GM20431 (cell line): ENCODE measurements around the gene BZW1.
"Not testable (repeated sequence)": the region's sequence is repeated elsewhere in the genome, so short reads cannot be mapped to it uniquely, and the experiment has no call there.

ENCODE experiments used
- in situ Hi-C: fragments of 300-500 bp; cut with MseI, MboI; formaldehyde crosslinking; loops from one replicate; pipeline ENCODE4 v1.15.0; 2020; ENCODE audit warnings: low sequenced_read_pairs; ENCODE audit not compliant: unreplicated experiment

BZW1 gene

DNA sequence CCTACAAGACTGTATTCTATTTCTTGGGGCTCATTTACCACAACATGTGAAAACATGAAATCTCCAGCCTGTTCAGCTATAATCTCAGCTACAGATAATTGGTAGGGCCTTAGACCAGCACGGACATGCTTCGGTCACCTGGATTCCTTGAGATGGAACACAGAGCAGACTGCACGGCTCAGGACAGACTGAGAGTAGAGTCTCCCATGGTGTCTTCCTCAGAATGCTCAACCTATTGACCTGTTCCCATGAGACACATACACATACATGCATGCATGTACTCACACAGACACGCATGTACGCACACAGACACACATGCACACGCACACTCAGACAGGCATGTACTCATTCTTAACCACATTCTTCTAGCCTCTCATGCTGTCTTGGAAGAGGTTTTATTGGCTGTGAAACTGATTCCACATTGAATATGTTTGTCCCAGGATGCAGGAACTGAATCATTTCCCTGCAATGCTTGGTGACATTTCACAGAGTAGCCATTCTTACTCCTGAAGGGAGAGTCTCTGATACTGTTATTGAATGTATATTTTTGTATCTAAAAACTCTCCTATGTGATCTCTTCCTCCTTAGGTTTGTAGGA lies 23.5 kb upstream of the BZW1 start:
- in situ Hi-C loops: no loop called here

DNA sequence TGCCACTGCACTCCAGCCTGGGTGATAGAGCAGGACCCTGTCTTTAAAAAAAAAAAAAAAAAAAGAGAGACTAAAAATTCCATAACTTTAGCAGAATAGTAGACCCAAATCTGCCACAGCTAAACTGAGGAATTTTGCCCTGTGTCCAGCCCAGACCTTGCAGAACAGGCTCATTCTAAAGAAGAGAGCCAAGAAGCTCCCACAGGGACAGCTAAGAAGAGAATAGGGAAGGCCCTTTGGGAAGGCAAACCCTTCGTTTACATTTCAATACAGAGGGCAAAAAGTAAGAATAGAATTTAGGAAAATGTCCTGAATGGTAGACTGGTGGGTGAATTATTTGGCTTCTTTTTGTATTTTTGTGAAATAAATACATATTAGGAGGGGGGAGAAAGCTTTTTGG lies 21.5 kb upstream of the BZW1 start:
- in situ Hi-C loops: no loop called here

DNA sequence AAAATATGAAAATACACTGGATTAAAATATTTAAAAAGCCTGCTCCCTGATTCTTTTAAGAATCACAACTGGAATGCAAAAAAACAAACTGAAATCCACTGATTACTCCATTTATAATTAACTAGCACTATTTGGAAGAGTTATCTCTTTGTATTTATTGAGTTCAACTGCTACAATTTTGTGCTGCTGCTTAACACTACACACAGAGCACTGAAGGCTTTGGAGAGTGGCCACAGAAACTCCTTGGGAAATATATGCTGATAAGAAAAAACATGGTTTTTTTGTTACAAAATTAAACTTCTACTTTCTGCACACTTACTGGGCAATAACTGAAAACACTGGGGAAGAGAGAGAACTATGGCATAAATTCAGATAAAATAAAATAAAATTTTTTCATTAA lies 19.8 kb upstream of the BZW1 start:
- in situ Hi-C loops: no loop called here

DNA sequence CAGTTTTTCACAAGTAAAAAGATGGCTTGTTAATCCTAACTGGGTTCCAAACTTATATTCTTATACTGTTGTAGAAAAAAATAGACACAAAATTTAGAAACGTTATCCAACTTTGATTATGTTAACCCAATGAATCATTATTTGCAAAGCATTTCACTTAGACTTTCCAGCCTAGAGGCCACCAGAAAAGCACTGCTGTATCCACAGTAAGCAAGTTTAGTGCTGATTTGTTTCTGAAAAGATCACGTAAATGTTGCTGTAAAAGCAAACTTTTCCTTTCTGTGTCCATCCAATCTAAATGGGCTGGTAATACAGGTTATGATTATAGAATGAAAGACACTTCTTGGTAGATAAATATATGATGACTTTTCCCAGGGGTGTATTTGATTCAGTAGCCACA lies 17.6 kb upstream of the BZW1 start:
- in situ Hi-C loops: no loop called here

DNA sequence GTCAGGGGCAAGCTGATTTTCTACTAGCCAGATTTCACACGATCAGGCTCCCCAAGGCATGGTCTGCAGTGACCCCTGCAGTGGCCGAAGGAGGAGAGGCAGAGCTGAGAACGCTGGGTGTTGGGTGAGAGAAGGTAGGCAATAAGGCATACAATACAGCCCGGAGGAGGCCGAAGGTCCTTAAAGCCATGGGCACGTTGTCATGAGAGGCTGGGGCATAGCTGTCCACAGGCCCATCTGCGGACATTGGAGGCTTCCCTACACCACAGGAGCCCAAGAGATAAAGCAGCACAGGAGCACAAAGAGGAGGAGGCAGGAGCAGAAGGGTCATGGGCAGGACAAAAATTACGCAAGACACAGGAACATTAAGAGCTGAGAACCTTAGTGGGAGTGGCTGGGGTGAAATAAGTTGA lies 16.7 kb upstream of the BZW1 start:
- in situ Hi-C loops: no loop called here

DNA sequence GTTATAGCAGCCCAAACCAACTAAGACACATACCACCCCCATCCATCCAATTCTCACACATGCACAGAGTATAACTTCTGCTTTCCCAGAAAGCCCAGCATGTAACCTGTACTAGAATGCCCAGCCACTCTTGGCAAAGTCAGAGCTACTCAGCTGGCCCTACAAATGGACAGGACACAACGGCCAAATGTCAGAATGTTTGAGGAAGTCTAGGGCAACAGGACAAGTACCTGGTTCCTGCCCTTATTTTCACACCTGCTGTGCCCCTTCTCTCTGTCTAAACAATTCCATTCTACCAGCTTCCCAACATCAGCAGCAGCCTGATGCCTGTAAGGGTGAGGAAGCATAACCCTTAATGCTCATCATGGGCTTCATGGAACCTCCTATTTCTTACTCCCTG lies 15.1 kb upstream of the BZW1 start:
- in situ Hi-C loops: no loop called here

DNA sequence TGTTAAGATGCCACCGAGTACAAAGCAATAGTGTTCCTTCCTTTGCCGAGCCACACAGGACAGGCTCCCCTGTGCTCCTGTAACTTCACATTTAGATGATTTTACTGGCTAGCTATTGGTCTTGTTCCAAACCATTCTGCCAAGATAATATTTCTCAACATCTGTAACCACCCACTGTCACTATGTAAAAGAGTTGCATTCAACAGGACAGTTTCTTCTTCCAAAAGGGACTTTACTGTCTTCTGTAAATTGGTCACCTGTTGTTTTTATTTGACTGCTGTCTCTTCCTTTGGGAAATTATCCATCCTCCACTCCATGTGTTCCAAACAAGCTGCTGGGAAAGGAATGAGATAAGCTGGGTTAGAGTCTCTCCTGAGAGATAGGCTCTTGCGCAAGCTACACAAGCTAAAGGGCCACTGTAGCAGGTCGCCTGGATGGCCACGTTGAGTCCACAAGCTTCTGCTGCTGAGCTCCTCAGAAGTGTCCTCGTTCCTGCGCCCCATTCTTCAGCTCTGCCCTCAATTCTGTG lies 14.4 kb upstream of the BZW1 start:
- in situ Hi-C loops: no loop called here

DNA sequence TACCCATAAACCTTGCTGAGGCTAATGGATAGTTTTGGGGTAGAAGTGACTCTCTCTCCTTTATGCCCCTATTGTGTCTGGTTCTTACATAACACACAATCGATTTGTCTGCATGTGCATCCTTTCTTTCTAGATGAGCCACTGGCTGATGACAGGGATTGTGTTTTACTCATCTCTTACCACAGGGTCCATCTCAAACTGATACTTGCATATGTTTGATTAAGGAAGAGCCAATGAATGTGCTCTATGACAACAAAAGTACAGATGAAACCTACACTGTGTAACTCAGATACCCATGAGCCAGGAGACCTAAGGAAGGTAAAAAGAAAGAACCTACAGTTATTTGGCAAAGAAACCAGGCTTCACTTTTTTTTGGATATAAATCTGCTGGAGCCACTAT lies 13.2 kb upstream of the BZW1 start:
- in situ Hi-C loops: no loop called here

DNA sequence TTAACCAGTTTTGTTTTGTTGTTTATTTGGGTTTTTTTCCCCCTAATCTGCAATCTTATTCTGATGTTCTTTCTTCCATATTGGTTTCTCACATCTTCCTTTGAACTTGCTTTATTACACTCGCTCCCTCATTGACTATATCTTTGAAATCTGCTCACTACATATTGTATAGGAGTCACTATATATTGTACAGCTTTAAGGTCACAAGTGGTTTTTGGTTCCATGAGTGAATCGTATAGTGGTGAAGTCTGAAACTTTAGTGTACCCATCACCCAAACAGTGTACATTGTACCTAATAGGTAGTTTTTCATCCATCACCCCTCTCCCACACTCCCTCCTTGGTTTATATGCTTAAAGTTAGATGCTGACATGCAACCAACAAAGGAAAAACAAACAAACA lies 11.3 kb upstream of the BZW1 start:
- in situ Hi-C loops: no loop called here

DNA sequence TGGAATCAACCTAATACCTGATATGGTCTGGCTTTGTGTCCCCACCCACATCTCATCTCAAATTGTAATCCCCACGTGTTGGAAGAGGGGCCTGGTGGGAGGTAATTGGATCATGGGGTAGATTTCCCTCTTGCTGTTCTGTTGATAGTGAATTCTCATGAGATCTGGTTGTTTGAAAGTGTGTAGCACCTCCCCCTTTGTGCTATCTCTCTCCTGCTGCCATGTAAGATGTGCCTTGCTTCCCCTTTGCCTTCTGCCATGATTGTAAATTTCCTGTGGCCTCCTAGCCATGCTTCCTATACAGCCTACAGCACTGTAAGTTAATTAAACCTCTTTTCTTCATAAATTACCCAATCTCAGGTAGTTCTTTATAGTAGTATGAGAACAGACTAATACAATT lies 10.3 kb upstream of the BZW1 start:
- in situ Hi-C loops: not testable (repeated sequence)

DNA sequence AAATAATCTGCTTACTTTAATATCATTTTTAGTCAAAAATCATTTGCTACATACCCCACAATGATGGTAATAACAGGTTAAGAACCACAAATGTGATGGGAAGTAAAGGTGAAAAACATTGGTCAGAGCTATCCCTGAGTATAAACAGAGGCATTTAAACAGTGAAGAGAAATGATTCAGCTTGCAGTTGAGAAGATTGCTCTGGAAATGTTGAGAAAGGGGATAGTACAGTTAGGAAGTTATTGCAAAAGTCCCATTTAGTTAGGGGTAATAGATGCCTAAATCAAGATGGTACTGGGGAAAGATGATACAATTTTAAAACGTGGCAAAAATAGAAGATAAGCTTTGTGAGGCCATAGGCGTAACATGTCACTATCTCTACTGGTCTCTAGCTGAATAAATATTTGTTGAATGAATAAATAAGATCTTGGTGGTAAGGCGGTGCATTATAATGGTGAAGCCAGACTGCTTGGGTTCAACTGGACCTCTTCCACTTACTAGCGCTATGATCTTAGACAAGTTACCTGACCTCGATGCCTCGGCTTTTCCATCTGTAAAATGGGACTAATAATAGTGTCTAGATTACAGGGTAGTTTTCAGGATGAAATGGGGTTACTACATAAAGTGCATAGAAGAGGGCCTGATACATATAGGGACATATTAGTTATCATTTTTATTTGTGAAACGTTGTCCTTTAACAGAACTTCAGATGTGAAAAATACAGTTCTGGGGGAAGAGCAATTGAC lies 2.0 kb upstream of the BZW1 start:
- in situ Hi-C loops: no loop called here

DNA sequence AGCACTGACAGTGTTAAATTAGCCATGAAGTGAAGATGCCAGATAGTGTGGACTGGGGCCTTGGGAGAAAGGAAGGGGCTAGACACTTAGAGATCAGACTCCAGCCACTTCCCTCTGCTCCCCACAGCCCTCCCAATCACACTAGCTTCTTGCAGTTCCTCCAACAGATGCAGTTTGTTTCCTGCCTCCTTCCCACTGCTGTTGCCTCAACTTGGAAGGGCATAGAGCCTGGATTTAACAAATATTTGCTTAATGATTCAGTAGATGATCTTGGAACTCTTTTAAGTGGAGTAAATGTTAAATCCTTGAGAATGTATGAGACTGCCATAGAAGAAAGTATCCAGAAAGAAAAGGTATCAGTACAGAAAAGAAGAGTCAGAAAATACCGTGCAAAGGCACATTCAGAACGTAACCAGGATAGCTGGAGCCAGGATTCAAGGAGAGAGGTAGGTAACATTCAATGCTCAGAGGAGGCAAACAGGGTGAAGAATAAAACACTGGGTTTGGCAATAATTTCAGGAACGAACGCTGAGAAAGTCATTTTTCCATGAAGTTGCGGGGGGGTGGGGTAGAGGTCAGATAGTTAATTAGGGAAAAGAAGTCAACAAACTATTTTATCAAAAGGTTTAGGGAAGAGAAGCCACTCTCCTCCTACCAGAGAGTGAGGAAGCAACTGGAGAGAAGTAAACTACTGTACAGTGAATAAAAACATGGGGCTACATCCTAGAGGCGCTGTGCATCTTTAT lies 1.3 kb upstream of the BZW1 start:
- in situ Hi-C loops: no loop called here

DNA sequence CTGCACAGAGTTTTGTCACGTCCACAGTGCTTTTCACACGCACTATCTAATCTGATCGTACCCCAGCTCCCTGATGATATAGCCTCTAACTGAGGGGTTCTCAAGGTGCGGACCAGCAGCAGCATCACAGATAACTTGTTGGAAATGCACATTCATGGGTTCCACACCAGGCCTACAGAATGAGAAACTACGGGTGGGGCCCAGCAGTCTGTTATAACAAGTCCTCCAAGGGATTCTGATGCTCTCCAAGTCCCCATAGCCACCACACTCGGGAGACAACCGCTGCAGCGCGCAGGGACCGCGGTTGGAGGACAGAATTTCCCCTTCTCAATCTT lies 745 bp upstream of the BZW1 start:
- in situ Hi-C loops: no loop called here

DNA sequence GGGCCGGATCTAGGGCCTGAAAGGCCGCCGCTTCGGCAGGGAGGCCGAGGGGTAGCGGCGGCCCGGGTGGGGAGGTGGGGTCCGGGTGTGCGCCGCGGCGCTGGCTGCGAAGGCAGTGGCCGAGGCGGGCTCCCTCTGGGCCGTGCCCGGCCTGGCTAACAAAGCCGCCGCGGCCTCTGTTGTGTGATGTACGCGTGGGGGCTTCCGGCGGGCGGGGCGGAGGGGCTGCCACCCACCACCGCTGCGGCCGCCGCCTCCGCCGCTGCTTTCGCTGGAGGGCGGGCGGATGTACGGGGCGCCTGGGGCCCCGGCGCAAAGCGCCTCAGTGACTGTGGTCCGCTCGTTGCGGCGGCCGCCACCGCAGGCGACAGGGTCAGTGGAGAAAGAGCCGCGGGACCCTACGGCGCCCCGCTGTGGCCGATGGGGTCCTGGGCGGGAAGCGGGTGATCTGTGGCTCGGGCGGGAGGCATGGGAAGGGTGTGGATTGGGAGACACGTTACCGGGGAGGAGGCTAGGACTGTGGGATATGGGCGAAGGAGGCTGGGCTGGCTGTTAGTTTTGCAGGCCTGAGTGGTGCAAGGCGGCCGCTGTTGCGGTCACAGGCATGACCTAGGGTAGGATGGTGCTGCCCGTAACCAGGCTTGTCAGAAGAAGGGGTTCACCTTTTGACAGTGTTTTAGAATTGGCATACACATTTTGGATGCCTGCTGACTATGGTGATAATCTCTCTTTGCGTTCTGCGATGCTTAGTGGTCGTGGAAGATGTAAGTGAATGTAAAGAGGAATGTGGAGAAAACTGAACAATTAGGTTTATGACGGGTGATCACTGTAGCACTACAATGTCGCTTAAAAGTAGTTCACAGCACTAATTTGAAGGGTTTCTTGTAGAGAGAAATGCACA lies 662 bp downstream of the BZW1 start:
- in situ Hi-C loops: no loop called here

DNA sequence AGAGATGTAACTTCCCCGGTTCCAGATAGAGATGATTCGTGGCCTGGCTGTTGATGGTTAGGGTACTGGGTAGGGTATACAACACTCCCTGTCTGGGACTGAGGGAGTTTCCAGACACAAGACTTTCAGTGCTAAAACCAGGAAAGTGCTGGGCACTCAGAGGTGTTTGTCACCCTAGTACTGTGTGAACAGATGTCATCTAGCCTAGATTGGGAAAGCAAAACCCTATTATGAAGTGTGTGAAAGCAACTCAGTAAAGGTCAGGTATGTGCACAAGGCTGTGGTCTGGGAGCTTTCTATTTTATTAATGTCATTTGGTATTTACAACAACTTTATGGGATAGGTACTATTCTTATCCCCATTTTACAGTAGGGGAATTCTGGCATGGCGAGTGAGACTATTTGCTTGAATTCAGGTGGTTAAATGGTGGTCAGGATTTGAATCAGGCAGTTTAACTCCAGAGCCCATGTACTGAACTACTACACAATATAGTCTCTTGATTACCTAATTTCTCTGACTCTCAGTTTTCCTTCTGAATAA lies 2.6 kb downstream of the BZW1 start:
- in situ Hi-C loops: no loop called here

DNA sequence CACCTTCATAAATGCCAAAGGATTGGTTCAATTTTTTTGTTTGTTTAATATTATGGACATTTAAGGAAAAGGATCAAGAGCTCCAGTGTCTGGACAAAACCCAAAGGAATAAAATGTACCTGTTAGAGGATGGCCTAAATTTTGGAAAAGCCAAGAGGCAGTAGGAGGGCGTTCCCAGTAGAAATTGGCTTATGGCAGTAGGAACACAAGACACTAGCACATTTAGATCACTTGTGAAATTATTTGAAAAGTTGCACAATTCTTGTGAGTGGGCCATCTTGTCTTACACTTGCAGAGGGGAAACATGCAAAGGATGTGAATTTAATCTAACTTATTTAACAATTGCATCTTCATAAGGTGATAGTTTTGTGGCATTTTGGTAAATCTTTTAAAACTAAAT lies 3.2 kb downstream of the BZW1 start:
- in situ Hi-C loops: no loop called here

DNA sequence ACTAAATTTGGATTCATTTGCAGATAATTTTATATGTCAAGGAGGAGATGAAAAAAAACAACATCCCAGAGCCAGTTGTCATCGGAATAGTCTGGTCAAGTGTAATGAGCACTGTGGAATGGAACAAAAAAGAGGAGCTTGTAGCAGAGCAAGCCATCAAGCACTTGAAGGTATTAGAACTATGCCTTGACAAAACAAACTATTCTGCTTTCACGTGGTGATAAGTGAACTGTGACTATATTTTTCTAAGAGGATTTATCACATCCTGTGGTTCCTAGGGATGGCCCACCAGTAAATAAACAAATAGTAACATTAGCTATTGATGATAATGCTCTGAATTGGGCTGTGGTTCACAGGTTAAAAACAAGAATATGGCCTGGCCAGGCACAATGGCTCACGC lies 7.0 kb downstream of the BZW1 start:
- in situ Hi-C loops: not testable (repeated sequence)

DNA sequence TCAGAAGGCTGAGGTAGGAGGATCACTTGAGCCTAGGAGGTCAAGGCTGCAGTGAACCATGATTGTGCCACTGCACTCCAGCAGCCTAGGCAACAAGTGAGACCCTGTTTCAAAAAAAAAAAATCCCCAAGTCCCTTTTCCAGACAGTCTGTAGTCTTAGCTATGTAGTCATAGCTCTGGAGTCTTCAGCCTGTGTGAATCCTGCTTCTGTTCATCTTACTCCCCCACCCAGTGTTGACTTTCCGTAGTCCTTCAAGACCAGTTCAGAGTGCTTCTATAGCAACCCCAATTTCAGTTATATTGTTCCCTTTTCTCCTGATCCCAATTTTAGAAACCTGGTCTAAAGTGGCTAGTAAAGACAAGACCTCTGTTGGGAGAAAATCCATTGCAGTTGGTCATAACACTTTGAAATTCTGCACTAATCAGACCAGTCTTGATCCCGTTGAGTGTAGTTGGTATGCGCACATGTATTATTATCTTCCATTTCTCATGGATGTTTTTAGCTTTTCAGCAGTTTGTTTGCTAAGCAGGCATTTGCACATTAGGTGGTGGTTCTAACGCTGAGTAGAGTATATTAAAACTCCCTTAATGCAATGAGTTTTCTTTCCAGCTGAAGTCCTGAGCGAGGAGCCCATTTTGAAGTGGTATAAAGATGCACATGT lies 9.0 kb downstream of the BZW1 start:
- in situ Hi-C loops: no loop called here

DNA sequence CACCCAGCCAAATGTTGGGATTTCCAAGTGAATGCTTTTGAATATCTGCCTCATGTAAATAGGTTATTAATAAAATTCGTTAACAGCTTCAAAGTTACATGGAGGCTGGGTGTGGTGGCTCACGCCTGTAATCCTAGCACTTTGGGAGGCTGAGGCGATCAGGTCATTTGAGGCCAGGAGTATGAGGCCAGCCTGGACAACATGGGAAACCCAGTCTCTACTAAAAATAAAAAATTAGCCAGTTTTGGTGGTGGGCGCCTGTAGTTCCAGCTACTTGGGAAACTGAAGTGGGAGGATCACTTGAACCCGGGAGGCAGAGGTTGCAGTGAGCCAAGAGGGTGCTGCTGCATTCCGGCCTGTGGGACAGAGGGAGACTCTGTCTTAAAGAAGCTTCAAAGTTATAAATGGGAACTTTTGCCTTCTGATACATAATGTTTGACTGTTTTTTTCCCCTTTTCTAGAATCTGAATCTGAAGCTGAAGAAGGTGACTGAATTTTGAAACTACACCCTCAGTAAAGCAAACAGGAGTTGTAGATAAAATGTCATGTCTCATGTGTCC lies 10.1 kb downstream of the BZW1 start:
- in situ Hi-C loops: no loop called here
